Adrenal gland (tissue), 5 donors: Measurements from ENCODE around the gene ANTXR1.

ENCODE experiments used
- CTCF ChIP-seq, 6 experiments: fragments of 450-650 bp in 4 of 6; fragments of 200-600 bp in 2 of 6; sonication (generic) in 1 of 6; IDR thresholded peaks; 1 replicate in 5 of 6; 2 replicates in 1 of 6; pipeline versions ENCODE4 v1.5.1 to v1.8.0; 2016 to 2021; ENCODE audit warnings: antibody characterized with exemption in 6 of 6, mild to moderate bottlenecking in 2 of 6, moderate library complexity in 1 of 6
- POLR2A ChIP-seq, 2 donors: fragments of 450-650 bp; IDR thresholded peaks; one replicate each; pipeline ENCODE4 v1.6.1; 2017; ENCODE audit warnings: antibody characterized with exemption in 2 of 2, mild to moderate bottlenecking in 2 of 2, moderate library complexity in 1 of 2
- donor health status: DM: no; HTN: no; CAD: no.

DNA sequence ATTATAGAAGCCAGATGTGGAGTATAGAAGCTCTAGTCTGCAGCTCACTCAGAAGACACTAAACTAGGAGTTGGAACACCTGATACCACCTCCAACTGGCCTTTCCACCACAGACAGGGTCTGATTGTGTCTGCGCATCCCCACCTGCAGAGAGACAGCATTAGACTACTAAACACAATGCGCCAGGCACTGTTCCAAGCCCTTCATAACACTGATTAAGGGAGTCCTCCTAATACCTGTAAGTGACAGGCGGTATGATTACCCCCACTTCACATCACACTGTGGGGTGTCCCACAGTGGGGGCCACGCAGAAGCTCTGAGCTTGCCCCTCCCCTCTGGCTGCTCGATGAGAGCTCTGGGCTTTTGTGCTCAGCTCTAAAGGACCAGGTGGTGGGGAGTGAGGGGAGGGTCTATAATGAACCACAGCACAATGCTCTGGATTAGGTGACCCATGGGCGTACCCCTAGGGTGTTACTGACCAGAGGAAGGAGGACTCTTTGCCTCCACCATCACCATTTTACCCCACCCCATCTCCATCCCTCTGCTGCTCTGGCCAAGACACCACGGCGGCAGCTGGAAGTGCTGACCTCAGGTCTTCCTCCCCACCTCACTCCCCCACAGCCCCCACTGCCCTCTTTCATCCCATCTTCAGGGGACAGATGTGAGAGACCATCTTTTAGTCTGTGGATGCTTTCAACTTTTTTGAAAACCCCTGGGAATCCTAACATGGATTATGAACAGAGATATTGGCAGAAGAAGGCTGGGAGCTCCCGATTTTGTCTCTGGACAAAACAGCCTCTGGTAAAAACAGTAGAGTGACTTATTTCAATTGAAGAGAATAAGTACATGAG, 228.9 kb downstream of the ANTXR1 start:
- TF ChIP-seq CTCF (IDR thresholded peaks at IDR 0.05) (no peak), POLR2A (IDR thresholded peaks at IDR 0.05) (no peak)
